GM12873 (cell line): ENCODE measurements around the gene KRTAP5-4.

Experiments
- TF ChIP-seq, protein P1 (sequence below): IDR thresholded peaks from 2 replicates; pipeline ENCODE4 v1.5.1; 2012; ENCODE audit warnings: low read depth, mild to moderate bottlenecking, moderate library complexity, low read length, control low read depth; ENCODE audit not compliant: insufficient read depth; ENCODE audit errors: missing control alignments

The KRTAP5-4 gene

DNA sequence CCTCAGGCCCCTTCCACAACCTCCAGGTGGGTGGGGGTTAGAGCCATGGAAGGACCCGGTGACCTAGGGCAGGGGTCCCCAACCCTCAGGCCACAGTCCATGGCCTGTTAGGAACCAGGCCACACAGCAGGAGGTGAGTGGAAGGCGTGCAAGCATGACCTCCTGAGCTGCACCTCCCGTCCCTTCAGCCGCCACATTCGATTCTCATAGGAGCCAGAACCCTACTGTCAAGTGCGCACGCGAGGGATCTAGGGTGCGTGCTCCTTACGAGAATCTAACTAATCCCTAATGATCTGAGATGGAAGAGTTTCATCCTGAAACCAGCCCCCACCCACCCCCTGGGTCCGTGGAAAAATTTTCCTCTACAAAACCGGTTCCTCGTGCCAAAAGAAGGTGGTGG lies 3.6 kb upstream of the KRTAP5-4 start:
- TF ChIP-seq, protein P1, sequence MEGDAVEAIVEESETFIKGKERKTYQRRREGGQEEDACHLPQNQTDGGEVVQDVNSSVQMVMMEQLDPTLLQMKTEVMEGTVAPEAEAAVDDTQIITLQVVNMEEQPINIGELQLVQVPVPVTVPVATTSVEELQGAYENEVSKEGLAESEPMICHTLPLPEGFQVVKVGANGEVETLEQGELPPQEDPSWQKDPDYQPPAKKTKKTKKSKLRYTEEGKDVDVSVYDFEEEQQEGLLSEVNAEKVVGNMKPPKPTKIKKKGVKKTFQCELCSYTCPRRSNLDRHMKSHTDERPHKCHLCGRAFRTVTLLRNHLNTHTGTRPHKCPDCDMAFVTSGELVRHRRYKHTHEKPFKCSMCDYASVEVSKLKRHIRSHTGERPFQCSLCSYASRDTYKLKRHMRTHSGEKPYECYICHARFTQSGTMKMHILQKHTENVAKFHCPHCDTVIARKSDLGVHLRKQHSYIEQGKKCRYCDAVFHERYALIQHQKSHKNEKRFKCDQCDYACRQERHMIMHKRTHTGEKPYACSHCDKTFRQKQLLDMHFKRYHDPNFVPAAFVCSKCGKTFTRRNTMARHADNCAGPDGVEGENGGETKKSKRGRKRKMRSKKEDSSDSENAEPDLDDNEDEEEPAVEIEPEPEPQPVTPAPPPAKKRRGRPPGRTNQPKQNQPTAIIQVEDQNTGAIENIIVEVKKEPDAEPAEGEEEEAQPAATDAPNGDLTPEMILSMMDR = no peak

DNA sequence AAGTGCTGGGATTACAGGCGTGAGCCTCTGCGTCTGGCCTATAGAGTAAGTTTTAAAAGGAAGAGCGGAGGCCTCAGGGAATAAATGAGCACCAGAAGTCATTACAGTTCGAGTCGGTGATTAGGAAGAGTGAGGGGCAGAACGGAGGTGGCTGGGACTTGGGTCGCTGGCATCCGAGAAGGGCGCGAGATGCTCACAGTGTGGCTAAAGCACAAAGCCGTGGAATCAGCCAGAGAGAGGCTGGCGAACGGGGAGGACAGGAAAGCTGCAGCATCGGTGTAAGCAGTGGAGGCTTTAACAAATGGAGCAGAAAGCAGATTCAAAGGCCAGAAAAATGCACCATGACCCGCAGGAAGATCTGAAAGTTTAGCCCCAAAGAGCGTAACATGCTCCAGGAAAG lies 2.7 kb upstream of the KRTAP5-4 start:
- TF ChIP-seq, protein P1 = no peak

DNA sequence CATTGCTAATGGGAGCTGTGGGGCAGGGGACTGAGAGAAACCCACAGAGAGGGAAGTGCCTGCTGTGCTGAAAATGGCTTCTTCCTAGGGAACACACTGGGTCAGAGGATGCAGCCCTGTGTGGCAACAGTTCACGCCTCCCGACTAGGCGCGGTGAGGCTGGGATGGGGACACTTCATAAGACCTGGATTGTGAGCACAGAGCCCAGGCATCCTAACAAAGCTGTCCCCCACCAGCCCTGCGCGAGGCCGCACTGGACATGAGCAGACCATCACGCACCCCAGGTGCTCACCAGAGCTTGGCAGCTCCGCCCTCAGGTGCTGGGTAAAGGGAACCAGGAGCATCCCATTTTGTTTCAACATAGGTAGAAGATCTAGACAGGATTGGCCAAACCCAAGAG lies 1.8 kb upstream of the KRTAP5-4 start:
- TF ChIP-seq, protein P1 = no peak

DNA sequence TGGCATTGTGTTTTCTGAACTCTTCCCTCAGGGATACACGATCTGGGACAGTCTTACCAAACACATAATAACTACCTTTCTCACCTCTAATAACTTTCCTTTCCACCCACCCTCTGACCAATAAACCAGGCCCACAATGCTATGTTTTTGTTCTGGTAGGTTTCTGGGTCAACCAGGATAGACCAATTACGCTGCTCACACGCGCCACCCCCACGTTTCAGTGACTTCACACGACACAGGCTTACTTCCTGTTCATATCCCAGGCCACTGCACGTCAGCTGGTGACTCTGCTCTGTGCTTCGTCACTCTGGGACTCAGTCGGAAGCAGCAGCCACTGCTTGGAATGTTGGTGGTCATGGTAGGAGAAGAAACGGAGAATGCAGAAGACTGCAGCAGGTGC lies 2.5 kb downstream of the KRTAP5-4 start:
- TF ChIP-seq, protein P1 = no peak

DNA sequence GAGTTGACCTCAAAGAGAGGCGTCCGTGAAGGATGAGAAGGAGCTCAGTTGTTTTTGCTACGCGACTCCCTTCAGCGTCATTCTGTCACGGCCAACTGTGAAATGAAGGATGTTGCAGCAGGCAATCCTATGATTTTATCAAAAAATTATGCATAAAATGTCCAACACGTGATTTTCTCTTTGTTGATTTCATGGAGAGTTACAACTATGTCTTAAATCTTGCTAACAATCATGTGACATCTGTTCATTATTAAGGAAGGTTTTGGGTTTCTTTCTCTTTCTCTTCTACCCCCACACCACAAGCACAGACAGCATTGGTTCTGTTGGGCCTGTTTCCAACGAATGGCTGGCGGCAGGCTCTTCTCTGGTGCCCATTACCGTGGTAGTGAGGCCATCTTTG lies 3.7 kb downstream of the KRTAP5-4 start:
- TF ChIP-seq, protein P1 = no peak

DNA sequence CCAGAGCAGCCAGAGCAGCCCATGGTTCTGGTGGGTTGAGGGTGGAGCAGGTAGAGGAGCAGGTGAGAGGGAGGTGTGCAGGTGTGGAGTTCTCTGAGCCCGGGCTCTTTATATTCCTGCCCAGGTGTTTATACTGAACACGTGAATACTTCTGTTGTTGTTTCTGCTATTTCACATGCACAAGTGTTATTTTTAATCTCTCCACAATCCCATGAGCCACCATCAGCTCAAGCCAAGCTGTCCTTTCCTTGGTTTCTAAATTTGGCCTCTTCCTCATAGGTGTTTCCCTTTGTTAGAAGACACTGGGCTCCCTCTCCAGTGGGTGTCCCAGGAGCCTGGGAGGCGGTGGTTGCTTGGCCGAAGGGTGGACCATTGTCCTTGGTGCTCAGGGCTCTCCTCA lies 13.6 kb downstream of the KRTAP5-4 start, which contains the start of gene KRTAP5-3:
TSS of gene KRTAP5-3 (minus strand) at position 101 of the 400 bp plus-strand sequence. CDS start at position 23, 78 bp downstream.
- TF ChIP-seq, protein P1 = no peak

DNA sequence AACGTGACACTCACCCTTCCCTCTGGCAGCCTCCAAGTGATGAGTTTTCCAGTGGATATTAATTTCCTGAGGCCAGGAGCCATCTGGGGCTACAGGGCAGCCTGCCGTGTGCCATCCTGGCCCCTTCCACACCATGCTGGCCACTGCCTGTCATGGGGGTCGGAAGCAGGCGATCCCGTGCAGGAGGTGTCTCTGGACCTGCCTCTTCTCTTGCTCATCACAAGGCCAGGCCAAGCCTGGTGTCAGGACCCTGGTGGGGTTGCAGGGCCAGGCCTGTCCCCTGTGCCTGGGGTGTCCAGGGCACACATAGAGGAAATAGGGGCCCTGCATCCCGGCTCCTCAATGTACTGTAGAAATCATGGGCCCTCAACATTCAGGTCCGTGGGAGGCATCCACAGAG lies 17.2 kb downstream of the KRTAP5-4 start:
- TF ChIP-seq, protein P1 = no peak

DNA sequence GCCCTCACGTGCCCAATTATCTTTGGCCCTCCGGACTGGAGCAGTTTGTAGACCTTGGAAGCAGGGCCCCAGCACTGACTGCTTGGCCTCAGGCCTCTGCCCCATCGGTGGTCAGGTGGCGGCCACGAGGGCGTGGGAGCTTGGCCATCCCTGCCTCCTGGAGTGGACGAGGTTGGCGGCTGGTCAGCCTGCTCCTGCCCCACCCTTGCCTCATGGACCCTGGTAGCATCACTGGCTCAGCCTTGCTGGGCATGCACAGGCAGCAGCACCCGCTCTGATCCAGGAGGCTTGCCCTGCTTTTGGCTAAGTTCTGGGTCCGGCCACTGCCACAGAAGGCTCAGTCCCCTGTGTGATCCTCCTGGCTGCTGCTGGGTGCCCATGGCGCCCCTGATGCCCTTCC lies 17.8 kb downstream of the KRTAP5-4 start:
- TF ChIP-seq, protein P1 = no peak
